Ishikawa (cell line): ENCODE measurements around the gene MPC2.

Source experiments
- CEBPB ChIP-seq: IDR thresholded peaks from 2 replicates; pipeline ENCODE4 v1.6.1; 2012
- CREB1 ChIP-seq: IDR thresholded peaks from 2 replicates; pipeline ENCODE4 v1.6.1; 2012; ENCODE audit warnings: low read depth
- EGR1 ChIP-seq: IDR thresholded peaks from 2 replicates; pipeline ENCODE4 v1.6.1; 2012
- EP300 ChIP-seq: IDR thresholded peaks from 2 replicates; pipeline ENCODE4 v1.6.1; 2012; ENCODE audit warnings: borderline replicate concordance
- FOXM1 ChIP-seq: IDR thresholded peaks from 2 replicates; pipeline ENCODE4 v1.6.1; 2012; ENCODE audit warnings: low read depth, borderline replicate concordance
- MAX ChIP-seq: IDR thresholded peaks from 2 replicates; pipeline ENCODE4 v1.6.1; 2012
- NFIC ChIP-seq: IDR thresholded peaks from 2 replicates; pipeline ENCODE4 v1.6.1; 2012
- RAD21 ChIP-seq: IDR thresholded peaks from 2 replicates; pipeline ENCODE4 v1.6.1; 2012; ENCODE audit warnings: low read depth
- REST ChIP-seq: IDR thresholded peaks from 2 replicates; pipeline ENCODE4 v1.6.1; 2012; ENCODE audit warnings: low read depth, mild to moderate bottlenecking
- TAF1 ChIP-seq: IDR thresholded peaks from 2 replicates; pipeline ENCODE4 v1.6.1; 2012; ENCODE audit warnings: low read depth, mild to moderate bottlenecking
- TCF12 ChIP-seq: IDR thresholded peaks from 2 replicates; pipeline ENCODE4 v1.6.1; 2012; ENCODE audit warnings: low read depth
- TEAD4 ChIP-seq: IDR thresholded peaks from 2 replicates; pipeline ENCODE4 v1.6.1; 2012
- USF1 ChIP-seq: IDR thresholded peaks from 2 replicates; pipeline ENCODE4 v1.6.1; 2012
- YY1 ChIP-seq: IDR thresholded peaks from 2 replicates; pipeline ENCODE4 v1.6.1; 2012; ENCODE audit warnings: low read depth
- ZBTB7A ChIP-seq: IDR thresholded peaks from 2 replicates; pipeline ENCODE4 v1.6.1; 2012; ENCODE audit warnings: low read depth

The MPC2 gene

GRCh38 chr1:167910530-167910929 lies 26.3 kb downstream of the MPC2 start:
- TF ChIP-seq RAD21 (no peak), EP300 (no peak), TAF1 (no peak), NFIC (no peak), TCF12 (no peak), REST (no peak), ZBTB7A (no peak), FOXM1 (no peak), YY1 (no peak), TEAD4 (no peak), MAX (no peak), EGR1 (no peak), USF1 (no peak), CREB1 (no peak)

GRCh38 chr1:167909691-167910180 lies 27.1 kb downstream of the MPC2 start:
- TF ChIP-seq MAX (no peak), CREB1 (no peak), FOXM1 (no peak), TCF12 (no peak), REST (no peak), USF1 (no peak), RAD21 (no peak), EGR1 (no peak), YY1 (no peak), TAF1 (no peak), CEBPB (no peak), TEAD4 (no peak), EP300 (no peak), ZBTB7A (no peak), NFIC (no peak)

DNA sequence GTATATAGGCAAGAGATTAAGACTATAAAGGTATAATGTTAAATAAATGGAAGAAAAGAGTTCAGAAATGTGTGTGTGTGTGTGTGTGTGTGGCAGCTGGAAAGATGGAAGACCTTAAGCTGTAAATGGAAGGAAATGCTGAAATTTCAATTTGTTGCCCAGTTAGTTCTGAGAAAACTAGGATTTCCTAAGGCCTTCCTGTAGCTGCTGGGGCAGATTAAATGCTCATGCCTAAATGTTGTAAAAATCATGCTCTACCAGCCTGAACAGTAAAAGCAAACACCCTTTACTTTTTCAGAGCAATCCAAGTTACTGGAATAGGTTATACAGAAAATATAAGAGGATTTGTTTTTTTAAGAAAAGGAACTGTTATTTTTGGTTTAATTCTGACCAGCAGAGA lies 31.2 kb downstream of the MPC2 start:
- TF ChIP-seq CREB1: no peak
- TF ChIP-seq USF1: no peak
- no peak for TF ChIP-seq RAD21
- no peak for TF ChIP-seq EGR1
- no peak for TF ChIP-seq NFIC
- TF ChIP-seq TAF1: no peak
- no peak for TF ChIP-seq EP300
- no peak for TF ChIP-seq CEBPB
- no peak for TF ChIP-seq TCF12
- no peak for TF ChIP-seq YY1
- TF ChIP-seq TEAD4: no peak
- TF ChIP-seq ZBTB7A: no peak
- TF ChIP-seq MAX: no peak

DNA sequence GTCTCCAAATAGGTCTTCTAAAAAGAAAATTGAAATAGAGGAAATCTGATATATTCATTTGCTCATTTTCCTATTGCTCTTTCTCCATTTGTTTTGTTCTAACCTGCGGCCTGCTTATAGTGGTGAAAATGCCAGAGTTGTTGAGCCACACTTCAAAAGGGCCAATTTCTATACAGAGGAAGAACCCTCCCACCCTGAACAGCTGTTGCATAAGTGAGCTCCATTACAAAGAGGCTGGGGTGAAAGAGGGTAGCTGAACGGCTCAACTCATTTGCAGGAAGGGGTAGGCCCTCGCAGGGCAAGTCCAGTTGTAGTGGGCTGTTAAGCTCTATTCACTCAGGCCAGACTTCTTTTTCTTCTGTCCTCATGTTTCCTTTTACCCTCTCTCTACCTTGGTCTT lies 31.7 kb downstream of the MPC2 start:
- no peak for TF ChIP-seq YY1
- no peak for TF ChIP-seq FOXM1
- no peak for TF ChIP-seq MAX
- no peak for TF ChIP-seq TCF12
- TF ChIP-seq USF1: no peak
- TF ChIP-seq EP300: no peak
- no peak for TF ChIP-seq CREB1
- no peak for TF ChIP-seq TEAD4
- TF ChIP-seq TAF1: no peak
- no peak for TF ChIP-seq NFIC
- TF ChIP-seq RAD21: no peak
- no peak for TF ChIP-seq CEBPB
- no peak for TF ChIP-seq EGR1
- TF ChIP-seq REST: no peak
- TF ChIP-seq ZBTB7A: no peak
